ENCODE data around the gene GOLM1. TPM values are rescaled to one million over a fixed set of nuclear protein-coding genes. Genes with fewer than 3 reads are reported as not detected.

The GOLM1 gene
- total RNA-seq, 1 experiment from 2014 or later = 33.9 TPM

DNA sequence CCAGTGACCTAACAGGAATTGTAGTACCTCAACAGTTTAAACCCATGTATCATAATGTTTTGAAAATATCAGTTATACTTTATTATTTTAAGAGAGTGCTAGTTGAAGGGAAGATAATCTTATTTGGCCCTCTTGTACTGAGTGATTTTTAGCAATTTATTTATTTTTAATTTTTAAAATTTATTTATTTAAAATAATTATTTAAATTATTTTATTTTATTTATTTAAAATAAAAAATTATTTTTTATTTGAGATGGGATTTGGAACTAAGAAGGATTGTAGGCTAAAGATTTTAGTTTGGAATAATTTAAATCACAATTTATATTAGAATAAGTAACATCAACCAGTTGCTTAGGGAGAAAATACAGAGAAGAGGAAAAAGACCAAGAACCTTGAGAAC is 104.3 kb downstream of the GOLM1 start:
- H3K4me3 Mint-ChIP-seq (ENCODE audit: unreplicated experiment) = no peak overlapping the region
- POLR2A ChIA-PET = no interaction called here
- no peak overlapping the region for H3K27ac Mint-ChIP-seq (ENCODE audit: low read depth, unreplicated experiment)
- intact Hi-C loops (cut with micrococcal nuclease) = no loop called here
- H3K4me1 Mint-ChIP-seq (ENCODE audit: insufficient read depth, unreplicated experiment) = no peaks in the 10 kb centered on the region
- DNase-seq (ENCODE audit: unreplicated experiment) = no peak
- CTCF ChIA-PET = interaction anchor here (0.7 kb wide), 1 partner anchor 23 kb away, joined by 3 read pairs; no protein-coding TSS in a partner anchor
- H3K36me3 Mint-ChIP-seq (ENCODE audit: insufficient read depth, unreplicated experiment) = peaks cover 45% of the 10 kb centered on the region
- no peaks in the 10 kb centered on the region for H3K27me3 Mint-ChIP-seq (ENCODE audit: insufficient read depth, unreplicated experiment)
- no peaks in the 10 kb centered on the region for H3K9me3 Mint-ChIP-seq (ENCODE audit: unreplicated experiment)
- no peak for TF ChIP-seq CTCF (IDR thresholded peaks at IDR 0.05; ENCODE audit: unreplicated experiment)
- BruUV-seq (replicated peaks) = no TSS peak

DNA sequence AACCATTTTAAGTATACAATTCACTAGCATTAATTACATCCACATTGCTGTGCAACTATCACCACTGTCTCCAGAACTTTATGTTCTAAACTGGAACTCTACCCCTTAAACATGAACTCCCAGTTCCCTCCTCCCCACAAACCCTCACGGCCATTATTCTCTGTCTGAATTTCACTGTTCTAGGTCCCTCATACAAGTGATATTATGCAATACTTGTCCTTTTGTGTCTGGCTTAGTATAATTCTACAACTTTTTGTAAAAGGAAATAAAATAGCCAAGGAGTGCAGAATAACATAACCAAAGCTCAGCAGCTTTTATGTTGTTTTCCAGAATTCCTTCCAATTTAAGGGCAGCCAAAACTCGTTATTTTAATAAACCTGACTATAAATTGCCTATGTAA is 105.2 kb downstream of the GOLM1 start:
- no peak overlapping the region for H3K4me3 Mint-ChIP-seq (ENCODE audit: unreplicated experiment)
- H3K27ac Mint-ChIP-seq (ENCODE audit: low read depth, unreplicated experiment) = no peak overlapping the region
- no TSS peak for BruUV-seq (replicated peaks)

DNA sequence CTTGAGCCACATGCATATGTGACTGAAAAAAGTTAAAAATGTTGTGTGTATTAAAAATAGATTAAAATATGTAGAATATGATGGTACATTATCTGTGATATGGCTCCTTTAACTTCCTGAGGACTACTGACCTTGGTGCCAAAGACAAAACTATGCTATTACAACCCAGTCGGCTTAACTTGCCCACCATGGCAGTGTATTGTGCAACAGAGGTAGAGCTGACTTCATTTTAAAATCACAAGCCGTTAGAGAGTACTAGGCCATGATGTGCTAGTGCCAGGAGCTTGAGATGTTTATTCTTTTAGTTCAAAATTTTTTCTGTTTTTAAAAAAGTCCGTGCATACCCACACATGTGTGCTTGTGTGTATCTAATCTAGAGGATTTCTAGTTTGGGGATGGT is 112.1 kb downstream of the GOLM1 start:
- BruUV-seq (replicated peaks) = no TSS peak
- CTCF ChIA-PET = interaction anchor here (0.6 kb wide), 1 partner anchor 79 kb away, joined by 3 read pairs; no protein-coding TSS in a partner anchor
- POLR2A ChIA-PET = no interaction called here
- H3K4me1 Mint-ChIP-seq (ENCODE audit: insufficient read depth, unreplicated experiment) = no peaks in the 10 kb centered on the region
- H3K27me3 Mint-ChIP-seq (ENCODE audit: insufficient read depth, unreplicated experiment) = no peaks in the 10 kb centered on the region
- TF ChIP-seq CTCF (IDR thresholded peaks at IDR 0.05; ENCODE audit: unreplicated experiment) = no peak
- peaks cover 67% of the 10 kb centered on the region for H3K36me3 Mint-ChIP-seq (ENCODE audit: insufficient read depth, unreplicated experiment)
- DNase-seq (ENCODE audit: unreplicated experiment) = no peak
- no peaks in the 10 kb centered on the region for H3K9me3 Mint-ChIP-seq (ENCODE audit: unreplicated experiment)
- H3K4me3 Mint-ChIP-seq (ENCODE audit: unreplicated experiment) = no peak overlapping the region
- no peak overlapping the region for H3K27ac Mint-ChIP-seq (ENCODE audit: low read depth, unreplicated experiment)
- intact Hi-C loops (cut with micrococcal nuclease) = no loop called here

More for the DNA sequence above, 105.2 kb downstream of the GOLM1 start:
- no peak for TF ChIP-seq CTCF (IDR thresholded peaks at IDR 0.05; ENCODE audit: unreplicated experiment)
- DNase-seq (ENCODE audit: unreplicated experiment) = no peak
- Mint-ChIP-seq H3K9me3 (ENCODE audit: unreplicated experiment) (no peaks in the 10 kb centered on the region), H3K36me3 (ENCODE audit: insufficient read depth, unreplicated experiment) (peaks cover 52% of the 10 kb centered on the region), H3K27me3 (ENCODE audit: insufficient read depth, unreplicated experiment) (no peaks in the 10 kb centered on the region), H3K4me1 (ENCODE audit: insufficient read depth, unreplicated experiment) (no peaks in the 10 kb centered on the region)
- intact Hi-C loops (cut with micrococcal nuclease) = no loop called here
- ChIA-PET POLR2A (interaction anchor here (0.6 to 0.7 kb wide), 2 partner anchors 12 to 27 kb away, joined by 3 to 4 read pairs; no protein-coding TSS in a partner anchor), CTCF (no interaction called here)

DNA sequence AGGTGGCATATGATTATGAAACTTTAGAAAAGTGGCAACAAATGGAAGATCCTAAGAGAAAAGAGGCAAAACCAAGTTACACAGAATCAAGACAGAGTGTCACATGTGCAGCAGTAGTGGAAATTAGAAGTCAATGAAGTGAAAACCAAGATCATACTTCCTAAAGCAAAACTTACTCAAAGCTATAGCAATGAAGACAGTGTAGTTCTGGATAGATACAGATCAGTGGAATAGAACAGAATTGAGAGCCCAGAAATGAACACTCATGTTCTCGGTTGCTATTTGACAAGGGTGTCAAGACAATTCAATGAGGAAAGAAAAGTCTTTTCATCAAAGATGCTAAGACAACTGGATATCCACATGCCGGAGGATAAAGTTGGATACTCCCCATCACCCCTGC is 114.9 kb downstream of the GOLM1 start:
- H3K27ac Mint-ChIP-seq (ENCODE audit: low read depth, unreplicated experiment) = no peak overlapping the region
- no peak overlapping the region for H3K4me3 Mint-ChIP-seq (ENCODE audit: unreplicated experiment)
- TF ChIP-seq CTCF (IDR thresholded peaks at IDR 0.05; ENCODE audit: unreplicated experiment) = no peak
- ChIA-PET POLR2A (no interaction called here), CTCF (no interaction called here)
- H3K27me3 Mint-ChIP-seq (ENCODE audit: insufficient read depth, unreplicated experiment) = no peaks in the 10 kb centered on the region
- no peaks in the 10 kb centered on the region for H3K9me3 Mint-ChIP-seq (ENCODE audit: unreplicated experiment)
- H3K36me3 Mint-ChIP-seq (ENCODE audit: insufficient read depth, unreplicated experiment) = peaks cover 72% of the 10 kb centered on the region
- no peak for DNase-seq (ENCODE audit: unreplicated experiment)
- intact Hi-C loops (cut with micrococcal nuclease) = no loop called here
- H3K4me1 Mint-ChIP-seq (ENCODE audit: insufficient read depth, unreplicated experiment) = no peaks in the 10 kb centered on the region
- BruUV-seq (replicated peaks) = no TSS peak
